ENCODE data around the gene CDR2.

- TF ChIP-seq, protein P1, sequence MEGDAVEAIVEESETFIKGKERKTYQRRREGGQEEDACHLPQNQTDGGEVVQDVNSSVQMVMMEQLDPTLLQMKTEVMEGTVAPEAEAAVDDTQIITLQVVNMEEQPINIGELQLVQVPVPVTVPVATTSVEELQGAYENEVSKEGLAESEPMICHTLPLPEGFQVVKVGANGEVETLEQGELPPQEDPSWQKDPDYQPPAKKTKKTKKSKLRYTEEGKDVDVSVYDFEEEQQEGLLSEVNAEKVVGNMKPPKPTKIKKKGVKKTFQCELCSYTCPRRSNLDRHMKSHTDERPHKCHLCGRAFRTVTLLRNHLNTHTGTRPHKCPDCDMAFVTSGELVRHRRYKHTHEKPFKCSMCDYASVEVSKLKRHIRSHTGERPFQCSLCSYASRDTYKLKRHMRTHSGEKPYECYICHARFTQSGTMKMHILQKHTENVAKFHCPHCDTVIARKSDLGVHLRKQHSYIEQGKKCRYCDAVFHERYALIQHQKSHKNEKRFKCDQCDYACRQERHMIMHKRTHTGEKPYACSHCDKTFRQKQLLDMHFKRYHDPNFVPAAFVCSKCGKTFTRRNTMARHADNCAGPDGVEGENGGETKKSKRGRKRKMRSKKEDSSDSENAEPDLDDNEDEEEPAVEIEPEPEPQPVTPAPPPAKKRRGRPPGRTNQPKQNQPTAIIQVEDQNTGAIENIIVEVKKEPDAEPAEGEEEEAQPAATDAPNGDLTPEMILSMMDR (IDR thresholded peaks at IDR 0.05; ENCODE audit: insufficient read depth, low read length, poor library complexity, severe bottlenecking) = no peak
- no peak for TF ChIP-seq EZH2phosphoT487 (conservative IDR thresholded peaks at IDR 0.05; ENCODE audit: low read length)
Observed at GRCh38 chr16:22346483-22346882, 27.9 kb downstream of the CDR2 start.
